ENCODE results near the gene TEX51. TPM values are rescaled to one million over a fixed set of nuclear protein-coding genes. Genes with fewer than 3 reads are reported as not detected.

TEX51 gene
- total RNA-seq, 2 experiments from 2014 or later = not detected

DNA sequence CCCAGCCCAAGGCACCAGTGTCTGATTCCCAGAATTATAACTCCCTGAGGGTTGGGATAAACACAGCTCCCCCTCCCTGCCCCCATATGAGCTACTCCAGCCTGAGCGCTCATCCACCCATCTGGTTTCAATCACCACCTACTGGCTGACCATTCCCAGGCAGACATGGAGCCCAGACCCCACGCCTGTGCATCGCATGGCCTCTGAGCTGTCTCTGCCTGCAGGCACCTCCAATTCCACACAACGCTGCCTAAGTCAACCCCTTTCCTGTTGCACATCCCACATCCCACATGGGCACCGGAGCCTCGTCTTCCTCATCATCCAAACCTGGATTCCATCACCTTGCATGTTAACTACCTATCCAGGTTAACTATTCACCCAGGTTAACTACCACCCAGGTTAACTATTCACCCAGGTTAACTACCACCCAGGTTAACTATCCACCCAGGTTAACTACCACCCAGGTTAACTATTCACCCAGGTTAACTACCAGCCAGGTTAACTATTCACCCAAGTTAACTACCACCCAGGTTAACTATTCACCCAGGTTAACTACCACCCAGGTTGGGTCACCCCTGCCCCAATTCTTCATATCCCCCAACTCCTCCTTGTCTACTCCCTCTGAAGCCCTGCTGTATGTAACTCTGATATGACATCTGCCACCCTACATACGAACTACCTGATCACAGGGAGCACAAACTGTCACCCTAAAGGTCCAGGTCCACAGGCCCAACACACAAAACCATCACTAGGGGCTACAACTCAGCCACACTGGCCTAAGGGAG lies 47.8 kb downstream of the TEX51 start:
- intact Hi-C loops (cut with DNase I, micrococcal nuclease) = no loop called here
- Mint-ChIP-seq H3K4me1 (no peaks in the 10 kb centered on the region), H3K4me3 (no peak overlapping the region), H3K27ac (no peak overlapping the region), H3K36me3 (ENCODE audit: low read depth) (no peaks in the 10 kb centered on the region), H3K27me3 (peaks cover 17% of the 10 kb centered on the region), H3K9me3 (ENCODE audit: low read depth) (peaks cover 8% of the 10 kb centered on the region)
- no peak for ATAC-seq
- DNase-seq = no peak
- ChIA-PET CTCF (interaction anchor here (0.8 kb wide), 1 partner anchor 109 kb away, joined by 3 read pairs; no protein-coding TSS in a partner anchor), POLR2A (no interaction called here)

GRCh38 chr2:126947103-126947429 lies 48.4 kb downstream of the TEX51 start:
- ChIA-PET CTCF (no interaction called here), POLR2A (no interaction called here)
- no peak for ATAC-seq
- Mint-ChIP-seq H3K27me3 (peaks cover 17% of the 10 kb centered on the region), H3K27ac (no peak overlapping the region), H3K9me3 (ENCODE audit: low read depth) (peaks cover 8% of the 10 kb centered on the region), H3K4me3 (no peak overlapping the region), H3K4me1 (no peaks in the 10 kb centered on the region), H3K36me3 (ENCODE audit: low read depth) (no peaks in the 10 kb centered on the region)
- intact Hi-C loops (cut with DNase I, micrococcal nuclease) = no loop called here
- no peak for DNase-seq

GRCh38 chr2:126949775-126950174 lies 51.1 kb downstream of the TEX51 start:
- Mint-ChIP-seq H3K4me1 (no peaks in the 10 kb centered on the region), H3K9me3 (ENCODE audit: low read depth) (no peaks in the 10 kb centered on the region), H3K36me3 (ENCODE audit: low read depth) (no peaks in the 10 kb centered on the region), H3K27ac (no peak overlapping the region), H3K4me3 (no peak overlapping the region), H3K27me3 (peaks cover 17% of the 10 kb centered on the region)
- ChIA-PET POLR2A (no interaction called here), CTCF (no interaction called here)
- ATAC-seq (no peak), DNase-seq (no peak)
- intact Hi-C loops (cut with DNase I, micrococcal nuclease) = no loop called here

DNA sequence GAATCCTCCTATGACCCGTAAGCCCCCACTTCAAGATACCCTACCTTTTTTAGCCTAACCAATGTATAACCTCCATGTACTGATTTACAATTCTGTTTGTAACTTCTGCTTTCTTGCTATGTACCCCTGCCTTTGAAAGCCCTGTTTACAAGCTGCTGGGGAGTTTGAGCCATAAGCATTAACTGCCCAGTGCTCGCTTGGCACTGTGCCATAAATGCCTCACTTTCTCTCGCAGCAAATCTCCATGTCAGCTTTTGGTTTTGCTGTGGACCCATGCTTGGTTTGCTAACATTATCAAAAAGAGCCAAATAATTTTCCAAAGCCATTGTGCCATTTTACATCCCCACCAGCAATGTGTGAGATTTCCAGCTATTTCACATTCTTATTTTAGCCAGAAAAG lies 51.8 kb downstream of the TEX51 start:
- H3K36me3 Mint-ChIP-seq (ENCODE audit: low read depth) = no peaks in the 10 kb centered on the region
- ChIA-PET POLR2A (no interaction called here), CTCF (interaction anchor here (1.3 kb wide), 1 partner anchor 22 kb away, joined by 4 read pairs; no protein-coding TSS in a partner anchor)
- ATAC-seq = no peak
- no peak overlapping the region for H3K4me3 Mint-ChIP-seq
- no peak for DNase-seq
- H3K4me1 Mint-ChIP-seq = no peaks in the 10 kb centered on the region
- no peaks in the 10 kb centered on the region for H3K9me3 Mint-ChIP-seq (ENCODE audit: low read depth)
- no peak overlapping the region for H3K27ac Mint-ChIP-seq
- peaks cover 20% of the 10 kb centered on the region for H3K27me3 Mint-ChIP-seq
- intact Hi-C loops (cut with DNase I, micrococcal nuclease) = no loop called here

Other genes with a start within 250 kb of the TEX51 start
- 100 to 1,000 TPM; 143 to 187 TPM for gene GYPC, start 242.7 kb upstream of the TEX51 start, total RNA-seq
- 10 to 100 TPM; 65.2 to 71.0 TPM for gene BIN1, start 208.3 kb downstream of the TEX51 start, total RNA-seq